ENCODE results near the gene AGGF1.

The AGGF1 gene

DNA sequence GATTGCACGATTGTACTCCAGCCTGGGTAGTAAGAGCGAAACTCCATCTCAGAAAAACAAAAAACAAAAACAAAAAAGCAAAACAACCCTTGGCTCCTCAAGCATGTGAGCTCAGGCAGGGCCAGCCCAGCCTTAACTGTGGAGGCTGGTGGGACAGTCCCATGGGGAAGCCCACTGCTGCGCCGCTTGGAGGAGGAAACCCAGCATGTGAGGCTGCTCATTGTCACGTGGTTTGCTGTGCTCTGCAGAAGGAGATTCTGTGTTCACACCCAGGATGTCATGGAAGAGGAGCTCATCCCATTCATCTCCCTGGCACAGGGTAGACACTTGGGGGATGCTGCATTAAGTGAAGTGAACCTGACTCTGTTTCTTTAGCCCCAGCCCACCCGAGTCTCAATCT is 52.9 kb downstream of the AGGF1 start:
- H3K27ac ChIP-seq (ENCODE audit: low read depth, low read length, poor library complexity, severe bottlenecking) = no peak overlapping the region
- TF ChIP-seq, protein P1, sequence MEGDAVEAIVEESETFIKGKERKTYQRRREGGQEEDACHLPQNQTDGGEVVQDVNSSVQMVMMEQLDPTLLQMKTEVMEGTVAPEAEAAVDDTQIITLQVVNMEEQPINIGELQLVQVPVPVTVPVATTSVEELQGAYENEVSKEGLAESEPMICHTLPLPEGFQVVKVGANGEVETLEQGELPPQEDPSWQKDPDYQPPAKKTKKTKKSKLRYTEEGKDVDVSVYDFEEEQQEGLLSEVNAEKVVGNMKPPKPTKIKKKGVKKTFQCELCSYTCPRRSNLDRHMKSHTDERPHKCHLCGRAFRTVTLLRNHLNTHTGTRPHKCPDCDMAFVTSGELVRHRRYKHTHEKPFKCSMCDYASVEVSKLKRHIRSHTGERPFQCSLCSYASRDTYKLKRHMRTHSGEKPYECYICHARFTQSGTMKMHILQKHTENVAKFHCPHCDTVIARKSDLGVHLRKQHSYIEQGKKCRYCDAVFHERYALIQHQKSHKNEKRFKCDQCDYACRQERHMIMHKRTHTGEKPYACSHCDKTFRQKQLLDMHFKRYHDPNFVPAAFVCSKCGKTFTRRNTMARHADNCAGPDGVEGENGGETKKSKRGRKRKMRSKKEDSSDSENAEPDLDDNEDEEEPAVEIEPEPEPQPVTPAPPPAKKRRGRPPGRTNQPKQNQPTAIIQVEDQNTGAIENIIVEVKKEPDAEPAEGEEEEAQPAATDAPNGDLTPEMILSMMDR (IDR thresholded peaks at IDR 0.05; ENCODE audit: low read length) = no peak
- TF ChIP-seq EZH2 (IDR thresholded peaks at IDR 0.05; ENCODE audit: borderline replicate concordance, low read length) = no peak
- no peak overlapping the region for H3K9ac ChIP-seq (ENCODE audit: low read length)
- peaks cover 6% of the 10 kb centered on the region; the same call in 1 of the 2 replicates for H3K36me3 ChIP-seq (ENCODE audit: insufficient read depth, low read length)
- no peaks in the 10 kb centered on the region for H3K9me2 ChIP-seq (ENCODE audit: low read depth, low read length)
- no peak overlapping the region for H2AFZ ChIP-seq (ENCODE audit: low read length)
- no peaks in the 10 kb centered on the region for H4K20me1 ChIP-seq (ENCODE audit: insufficient read depth, low read length)
- no peak overlapping the region for H3K4me2 ChIP-seq (ENCODE audit: low read length)
- H3K4me3 ChIP-seq (ENCODE audit: low read depth, low read length, poor library complexity, severe bottlenecking) = no peak overlapping the region
- no peaks in the 10 kb centered on the region for H3K79me2 ChIP-seq (ENCODE audit: insufficient read depth, low read length)
- H3K9me3 ChIP-seq (ENCODE audit: low read length) = no peaks in the 10 kb centered on the region
- no peaks in the 10 kb centered on the region for H3K27me3 ChIP-seq (ENCODE audit: insufficient read depth, low read length)
- H3F3A ChIP-seq (ENCODE audit: insufficient read depth, low read length) = no peaks in the 10 kb centered on the region
- H3K4me1 ChIP-seq (ENCODE audit: insufficient read depth, low read length, severe bottlenecking) = peaks cover 28% of the 10 kb centered on the region

DNA sequence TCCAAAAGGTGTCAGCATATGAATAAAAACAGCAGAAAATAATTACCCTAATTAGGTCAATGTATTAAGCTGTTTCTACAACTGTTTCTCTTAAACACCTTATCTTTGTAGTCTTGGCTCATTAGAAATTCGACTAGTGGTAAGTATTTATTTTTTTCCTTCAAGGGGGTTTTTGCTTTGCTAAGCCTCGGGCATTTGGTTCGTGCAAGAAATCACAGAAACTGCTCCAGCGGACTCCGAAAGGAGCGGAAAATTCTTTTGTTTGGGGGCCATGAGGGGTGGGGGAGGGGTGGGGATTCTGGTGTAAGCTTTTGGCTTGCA is 56.1 kb downstream of the AGGF1 start:
- Histone ChIP-seq H3K4me3 (ENCODE audit: low read depth, low read length, poor library complexity, severe bottlenecking) (peak overlapping the region; percentile 79), H3K36me3 (ENCODE audit: insufficient read depth, low read length) (peaks cover 6% of the 10 kb centered on the region; the same call in 1 of the 2 replicates), H3K4me1 (ENCODE audit: insufficient read depth, low read length, severe bottlenecking) (peaks cover 26% of the 10 kb centered on the region), H3K9me3 (ENCODE audit: low read length) (no peaks in the 10 kb centered on the region), H4K20me1 (ENCODE audit: insufficient read depth, low read length) (no peaks in the 10 kb centered on the region), H3K79me2 (ENCODE audit: insufficient read depth, low read length) (no peaks in the 10 kb centered on the region), H3K27ac (ENCODE audit: low read depth, low read length, poor library complexity, severe bottlenecking) (peak overlapping the region; percentile 49), H3K4me2 (ENCODE audit: low read length) (peak overlapping the region; percentile 73), H3K27me3 (ENCODE audit: insufficient read depth, low read length) (no peaks in the 10 kb centered on the region), H3K9ac (ENCODE audit: low read length) (peak overlapping the region; percentile 87), H3K9me2 (ENCODE audit: low read depth, low read length) (no peaks in the 10 kb centered on the region), H3F3A (ENCODE audit: insufficient read depth, low read length) (no peaks in the 10 kb centered on the region), H2AFZ (ENCODE audit: low read length) (peak overlapping the region; percentile 2; the same call in 1 of the 2 replicates)
- TF ChIP-seq, protein P1 (IDR thresholded peaks at IDR 0.05; ENCODE audit: low read length) = no peak
- TF ChIP-seq EZH2 (IDR thresholded peaks at IDR 0.05; ENCODE audit: borderline replicate concordance, low read length) = no peak

DNA sequence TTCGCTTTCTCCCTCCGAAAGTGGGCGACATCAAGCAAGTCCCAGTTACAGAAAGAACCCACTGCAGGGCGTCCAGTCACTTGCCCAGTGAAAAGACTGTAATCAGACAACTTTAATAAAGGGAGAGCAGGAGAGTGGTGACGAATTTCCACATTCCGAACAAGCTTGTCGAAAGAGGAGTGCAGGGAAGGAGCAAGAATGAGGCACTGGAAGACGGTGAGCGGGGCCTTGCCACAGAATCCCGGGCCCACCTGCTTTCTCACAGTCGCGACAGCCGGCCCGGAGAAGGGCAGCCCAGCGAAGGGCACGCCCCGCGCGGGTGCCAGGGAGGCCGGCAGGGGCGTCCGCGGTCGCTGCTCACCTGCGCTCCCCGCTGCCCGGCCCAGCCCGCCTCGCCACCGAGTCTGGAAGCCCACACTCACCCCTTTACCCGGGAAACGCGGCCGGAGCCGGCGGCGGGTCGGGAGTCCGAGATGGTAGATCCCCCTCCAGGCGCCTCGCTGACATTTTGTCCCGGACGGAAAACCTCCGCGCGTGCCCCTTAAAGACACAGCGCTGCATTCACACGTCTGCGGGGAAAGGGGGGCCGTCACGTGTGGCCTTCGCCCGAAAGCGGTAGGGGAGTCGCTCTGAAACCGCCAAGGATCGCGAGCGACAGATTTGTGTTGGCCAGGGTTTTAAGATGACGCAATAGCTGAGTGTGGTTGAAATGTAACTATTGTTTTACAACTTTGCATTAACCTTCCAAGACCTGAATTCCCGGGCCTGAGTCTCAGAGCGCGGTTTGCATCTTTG is 56.7 kb downstream of the AGGF1 start, which contains the start of gene ZBED3:
ZBED3 (minus strand) TSS at position 597 of the 795 bp plus-strand sequence. CDS start 9,407 bp downstream, outside the sequence.
- Histone ChIP-seq H3K4me2 (ENCODE audit: low read length) (peak within 1 kb of the TSS; percentile 73), H2AFZ (ENCODE audit: low read length) (peak within 1 kb of the TSS; percentile 58; the same call in 1 of the 2 replicates), H3K27me3 (ENCODE audit: insufficient read depth, low read length) (no peaks in the 10 kb centered on the region), H3K27ac (ENCODE audit: low read depth, low read length, poor library complexity, severe bottlenecking) (peak within 1 kb of the TSS; percentile 49), H3K36me3 (ENCODE audit: insufficient read depth, low read length) (peaks cover 6% of the 10 kb centered on the region; the same call in 1 of the 2 replicates), H3K79me2 (ENCODE audit: insufficient read depth, low read length) (no peaks in the 10 kb centered on the region), H4K20me1 (ENCODE audit: insufficient read depth, low read length) (no peaks in the 10 kb centered on the region), H3F3A (ENCODE audit: insufficient read depth, low read length) (no peaks in the 10 kb centered on the region), H3K9ac (ENCODE audit: low read length) (peak within 1 kb of the TSS; percentile 87), H3K9me3 (ENCODE audit: low read length) (no peaks in the 10 kb centered on the region), H3K4me3 (ENCODE audit: low read depth, low read length, poor library complexity, severe bottlenecking) (peak within 1 kb of the TSS; percentile 79), H3K4me1 (ENCODE audit: insufficient read depth, low read length, severe bottlenecking) (peaks cover 26% of the 10 kb centered on the region), H3K9me2 (ENCODE audit: low read depth, low read length) (no peaks in the 10 kb centered on the region)
- TF ChIP-seq, protein P1 (IDR thresholded peaks at IDR 0.05; ENCODE audit: low read length) = peak; percentile 43
- TF ChIP-seq EZH2 (IDR thresholded peaks at IDR 0.05; ENCODE audit: borderline replicate concordance, low read length) = no peak

Measured in OCI-LY1 (cell line).